GM23338 (cell line): Measurements from ENCODE around the gene ZNF697. TPM values are rescaled to one million over a fixed set of nuclear protein-coding genes. Genes with fewer than 3 reads are reported as not detected.

Source experiments
- ATAC-seq: fragments of 200-7000 bp; cut with Tn5 transposase; 3 replicates; pipeline ENCODE4 v1.9.1; 2020
- DNase-seq: peaks from one replicate; pipeline ENCODE4 v3.0.0-alpha.2; 2015; ENCODE audit warnings: low spot score
- H2AFZ ChIP-seq: fragments of 200-600 bp; sonication (generic); 2 replicates; pipeline ENCODE4 v1.8.0; 2016; ENCODE audit warnings: antibody characterized with exemption, mild to moderate bottlenecking, moderate library complexity
- H3F3A ChIP-seq: fragments of 200-600 bp; sonication (generic); replicated peaks from 2 replicates; pipeline ENCODE4 v1.8.0; 2017; ENCODE audit warnings: antibody characterized with exemption, mixed run types, low read depth
- H3K27ac ChIP-seq: fragments of 200-600 bp; sonication (generic); 2 replicates; pipeline ENCODE4 v1.6.1; 2016; ENCODE audit warnings: low read depth
- H3K27me3 ChIP-seq: fragments of 200-600 bp; sonication (generic); 2 replicates; pipeline ENCODE4 v1.8.0; 2016; ENCODE audit warnings: mild to moderate bottlenecking, mixed run types, moderate library complexity; ENCODE audit not compliant: insufficient read depth
- H3K36me3 ChIP-seq: fragments of 200-600 bp; sonication (generic); 2 replicates; pipeline ENCODE4 v1.8.0; 2016; ENCODE audit warnings: mild to moderate bottlenecking; ENCODE audit not compliant: insufficient read depth
- H3K4me1 ChIP-seq: fragments of 200-600 bp; sonication (generic); 2 replicates; pipeline ENCODE4 v1.8.0; 2016; ENCODE audit warnings: mild to moderate bottlenecking, moderate library complexity; ENCODE audit not compliant: insufficient read depth
- H3K4me2 ChIP-seq: fragments of 200-600 bp; sonication (generic); 2 replicates; pipeline ENCODE4 v1.7.1; 2017; ENCODE audit warnings: mixed run types
- H3K4me3 ChIP-seq: fragments of 200-600 bp; sonication (generic); 2 replicates; pipeline ENCODE4 v1.6.1; 2016; ENCODE audit warnings: mixed run types
- H3K79me2 ChIP-seq: fragments of 200-600 bp; sonication (generic); replicated peaks from 2 replicates; pipeline ENCODE4 v1.8.0; 2017; ENCODE audit warnings: mild to moderate bottlenecking; ENCODE audit not compliant: insufficient read depth
- H3K9me2 ChIP-seq: fragments of 200-600 bp; sonication (generic); 2 replicates; pipeline ENCODE4 v1.8.0; 2017; ENCODE audit not compliant: insufficient read depth
- H4K20me1 ChIP-seq: fragments of 200-600 bp; sonication (generic); replicated peaks from 2 replicates; pipeline ENCODE4 v1.8.0; 2017; ENCODE audit warnings: mild to moderate bottlenecking; ENCODE audit not compliant: insufficient read depth
- H3K27ac Mint-ChIP-seq: 2 replicates; pipeline ENCODE4 v1.8.0; 2020; ENCODE audit warnings: inconsistent platforms, mild to moderate bottlenecking, moderate library complexity, mixed read lengths
- H3K27me3 Mint-ChIP-seq: 3 replicates; pipeline ENCODE4 v1.8.0; 2022; ENCODE audit warnings: low read depth, mild to moderate bottlenecking, moderate library complexity, mixed read lengths, inconsistent platforms; ENCODE audit not compliant: insufficient read depth, poor library complexity
- H3K36me3 Mint-ChIP-seq: 3 replicates; pipeline ENCODE4 v1.8.0; 2021; ENCODE audit warnings: low read depth, mild to moderate bottlenecking, inconsistent platforms, moderate library complexity, mixed read lengths
- H3K4me1 Mint-ChIP-seq: 3 replicates; pipeline ENCODE4 v1.8.0; 2020; ENCODE audit warnings: mild to moderate bottlenecking, inconsistent platforms, mixed read lengths
- H3K4me3 Mint-ChIP-seq: 3 replicates; pipeline ENCODE4 v1.8.0; 2021; ENCODE audit warnings: moderate library complexity, mild to moderate bottlenecking, inconsistent platforms, mixed read lengths
- H3K9me3 Mint-ChIP-seq: 3 replicates; pipeline ENCODE4 v1.8.0; 2020; ENCODE audit warnings: moderate library complexity, mild to moderate bottlenecking, inconsistent platforms, mixed read lengths
- CREB1 ChIP-seq: fragments of 250-450 bp; sonication (Bioruptor Pico); IDR thresholded peaks from 2 replicates; pipeline ENCODE4 v1.5.0; 2020; ENCODE audit warnings: low read depth, mild to moderate bottlenecking, moderate library complexity
- CTCF ChIP-seq, 2 experiments: fragments of 200-600 bp in 1 of 2; sonication (generic) in 1 of 2; conservative IDR thresholded peaks; 2 replicates each; pipeline versions ENCODE4 v1.5.1 to v1.6.1; 2016 to 2017; ENCODE audit warnings: antibody characterized with exemption in 2 of 2, low read depth in 2 of 2, mild to moderate bottlenecking in 2 of 2, moderate library complexity in 1 of 2
- ETS1 ChIP-seq: IDR thresholded peaks from 2 replicates; pipeline ENCODE4 v1.6.1; 2016; ENCODE audit warnings: antibody characterized with exemption
- EZH2 ChIP-seq: fragments of 200-600 bp; sonication (generic); IDR thresholded peaks from one replicate; pipeline ENCODE4 v1.8.0; 2017; ENCODE audit warnings: antibody characterized with exemption, mild to moderate bottlenecking, low read depth; ENCODE audit not compliant: unreplicated experiment
- EZH2phosphoT487 ChIP-seq: fragments of 200-600 bp; sonication (generic); IDR thresholded peaks from one replicate; pipeline ENCODE4 v1.8.1; 2018; ENCODE audit warnings: antibody characterized with exemption; ENCODE audit not compliant: unreplicated experiment
- JUNB ChIP-seq: IDR thresholded peaks from one replicate; pipeline ENCODE4 v1.6.1; 2016; ENCODE audit warnings: antibody characterized with exemption; ENCODE audit not compliant: unreplicated experiment
- NANOG ChIP-seq: IDR thresholded peaks from 2 replicates; pipeline ENCODE4 v1.6.1; 2016; ENCODE audit warnings: antibody characterized with exemption, borderline replicate concordance
- POLR2AphosphoS5 ChIP-seq: IDR thresholded peaks from 2 replicates; pipeline ENCODE4 v1.6.1; 2016; ENCODE audit warnings: antibody characterized with exemption, low read depth
- REST ChIP-seq: IDR thresholded peaks from one replicate; pipeline ENCODE4 v1.6.1; 2018; ENCODE audit warnings: antibody characterized with exemption; ENCODE audit not compliant: unreplicated experiment
- STAT1 ChIP-seq: IDR thresholded peaks from one replicate; pipeline ENCODE4 v1.6.1; 2016; ENCODE audit warnings: antibody characterized with exemption; ENCODE audit not compliant: unreplicated experiment
- ZNF114 ChIP-seq: fragments of 250-450 bp; sonication (Bioruptor Pico); IDR thresholded peaks from 2 replicates; pipeline ENCODE4 v1.5.0; 2020; ENCODE audit warnings: mild to moderate bottlenecking, moderate library complexity
- ZNF331 ChIP-seq: fragments of 250-450 bp; sonication (Bioruptor Pico); IDR thresholded peaks from 2 replicates; pipeline ENCODE4 v1.5.0; 2020; ENCODE audit warnings: low read depth, mild to moderate bottlenecking, moderate library complexity
- ZNF462 ChIP-seq: fragments of 250-450 bp; sonication (Bioruptor Pico); IDR thresholded peaks from 2 replicates; pipeline ENCODE4 v1.5.0; 2020; ENCODE audit warnings: mild to moderate bottlenecking, moderate library complexity
- polyA plus RNA-seq: library from polyadenylated mRNA; unstranded; fragments of >200 nt; fragmentation: Nextera tagmentation; extraction: Ambion mirVana; gene quantifications from 2 replicates; pipeline ENCODE4 v1.2.1, GENCODE V29; 2016
- total RNA-seq: library from RNA; depleted of rRNA; stranded (reverse); fragments of >200 nt; shearing (Covaris generic); gene quantifications from 2 replicates; pipeline ENCODE4 v1.2.3, GENCODE V29; 2014

The ZNF697 gene
- total and polyA plus RNA-seq, 2 experiments from 2014 or later: 5.4 to 32.0 TPM

GRCh38 chr1:119667173-119667572, 19.1 kb upstream of the ZNF697 start:
- 0 out of 2 replicates have a peak, but pooled peaks cover 2% of the 10 kb centered on the region for H3K4me1 ChIP-seq
- H3K9me3 Mint-ChIP-seq: no peaks in the 10 kb centered on the region; the same call in 2 of the 3 replicates
- ATAC-seq (no peak), DNase-seq (no peak)
- H3K36me3 ChIP-seq: no peaks in the 10 kb centered on the region
- no peaks in the 10 kb centered on the region for H3K79me2 ChIP-seq
- no peaks in the 10 kb centered on the region for H3K36me3 Mint-ChIP-seq
- peaks cover 1% of the 10 kb centered on the region for H3K27me3 Mint-ChIP-seq
- H3K27ac Mint-ChIP-seq: no peak overlapping the region
- TF ChIP-seq NANOG: no peak
- no peak for TF ChIP-seq REST
- no peak for TF ChIP-seq ZNF331 (CRISPR knock-in tag)
- TF ChIP-seq ETS1: no peak
- no peak for TF ChIP-seq EZH2phosphoT487
- no peak for TF ChIP-seq EZH2
- TF ChIP-seq ZNF114 (CRISPR knock-in tag): no peak
- TF ChIP-seq CTCF (conservative IDR thresholded peaks at IDR 0.05; ENCODE audit: low read depth in 2 of 2): no peak
- TF ChIP-seq JUNB: no peak
- TF ChIP-seq ZNF462 (CRISPR knock-in tag): no peak
- no peak for TF ChIP-seq STAT1
- TF ChIP-seq POLR2AphosphoS5: no peak
- no peak for TF ChIP-seq CREB1 (CRISPR knock-in tag)
- no peak overlapping the region for H3K4me3 Mint-ChIP-seq
- no peaks in the 10 kb centered on the region for H4K20me1 ChIP-seq
- peaks cover 4% of the 10 kb centered on the region for H3K4me1 Mint-ChIP-seq
- no peak overlapping the region for H3K4me2 ChIP-seq
- H3K9me2 ChIP-seq: no peaks in the 10 kb centered on the region
- H3K4me3 ChIP-seq: no peak overlapping the region
- no peaks in the 10 kb centered on the region for H3K27me3 ChIP-seq
- no peak overlapping the region for H2AFZ ChIP-seq
- H3F3A ChIP-seq: no peaks in the 10 kb centered on the region
- H3K27ac ChIP-seq: no peak overlapping the region
